ENCODE measurements around the gene CORIN. TPM values are rescaled to one million over a fixed set of nuclear protein-coding genes. Genes with fewer than 3 reads are reported as not detected.
"Not testable (repeated sequence)": the region's sequence is repeated elsewhere in the genome, so short reads cannot be mapped to it uniquely, and the experiment has no call there.

CORIN gene
- polyA plus RNA-seq, 3 donors, result 0.01 TPM; not detected in 2

- Histone ChIP-seq H3K27me3 (ENCODE audit: control insufficient read depth in 2 of 2, insufficient read depth in 2 of 2, low read length in 2 of 2) (peaks cover 2 to 7% of the 10 kb centered on the region in 2 donors), H3K4me2 (replicated peaks; ENCODE audit: extremely low read depth, low read length, poor library complexity, severe bottlenecking) (no peak overlapping the region), H3K4me3 (replicated peaks in 1 of 3; ENCODE audit: low read depth in 2 of 3, low read length in 3 of 3) (no peak overlapping the region), H4K20me1 (ENCODE audit: insufficient read depth, low read length) (no peaks in the 10 kb centered on the region), H3K4me1 (ENCODE audit: control insufficient read depth in 1 of 2, insufficient read depth in 2 of 2, low read length in 2 of 2) (no peaks in the 10 kb centered on the region), H3K9ac (ENCODE audit: insufficient read depth, low read length, poor library complexity, severe bottlenecking) (no peak overlapping the region), H3K79me2 (ENCODE audit: insufficient read depth, low read length) (no peaks in the 10 kb centered on the region), H3K36me3 (replicated peaks in 1 of 2; ENCODE audit: control insufficient read depth in 1 of 2, insufficient read depth in 2 of 2, low read length in 2 of 2) (no peaks in the 10 kb centered on the region), H3K27ac (ENCODE audit: low read depth in 1 of 2, low read length in 2 of 2) (no peak overlapping the region), H2AFZ (ENCODE audit: insufficient read depth, low read depth, low read length, poor library complexity, severe bottlenecking) (no peak overlapping the region), H3K9me3 (replicated peaks in 1 of 2; ENCODE audit: control insufficient read depth in 1 of 2, insufficient read depth in 1 of 2, low read length in 2 of 2) (no peaks in the 10 kb centered on the region)
- Mint-ChIP-seq H3K9me3 (peaks cover 0 to 2% (median 0%) of the 10 kb centered on the region in 7 donors), H3K4me1 (no peaks in the 10 kb centered on the region), H3K4me3 (no peak overlapping the region), H3K36me3 (no peaks in the 10 kb centered on the region), H3K27me3 (ENCODE audit: low read depth in 3 of 3) (peaks cover 2 to 3% (median 2%) of the 10 kb centered on the region in 3 donors), H3K27ac (no peak overlapping the region)
- DNase-seq, result no peak
- WGBS (ENCODE audit: insufficient coverage), result 83% methylated on average over 1 of the region's 1 CpG
- intact Hi-C loops (cut with micrococcal nuclease), result no loop called here
- no peak for TF ChIP-seq CTCF (IDR thresholded peaks at IDR 0.05)
Measured at GRCh38 chr4:47694322-47694721, 143.5 kb downstream of the CORIN start.

- Mint-ChIP-seq H3K36me3 (no peaks in the 10 kb centered on the region), H3K27ac (no peak overlapping the region), H3K27me3 (ENCODE audit: low read depth in 3 of 3) (peaks cover 0 to 4% (median 2%) of the 10 kb centered on the region in 3 donors), H3K9me3 (peaks cover 0 to 2% (median 0%) of the 10 kb centered on the region in 7 donors), H3K4me1 (no peaks in the 10 kb centered on the region), H3K4me3 (no peak overlapping the region)
- no peak for DNase-seq
- Histone ChIP-seq H2AFZ (ENCODE audit: insufficient read depth, low read depth, low read length, poor library complexity, severe bottlenecking) (no peak overlapping the region), H3K9me3 (replicated peaks in 1 of 2; ENCODE audit: control insufficient read depth in 1 of 2, insufficient read depth in 1 of 2, low read length in 2 of 2) (no peaks in the 10 kb centered on the region), H3K27me3 (ENCODE audit: control insufficient read depth in 2 of 2, insufficient read depth in 2 of 2, low read length in 2 of 2) (peaks cover 2 to 7% of the 10 kb centered on the region in 2 donors), H3K4me2 (replicated peaks; ENCODE audit: extremely low read depth, low read length, poor library complexity, severe bottlenecking) (no peak overlapping the region), H3K79me2 (ENCODE audit: insufficient read depth, low read length) (no peaks in the 10 kb centered on the region), H3K4me1 (ENCODE audit: control insufficient read depth in 1 of 2, insufficient read depth in 2 of 2, low read length in 2 of 2) (no peaks in the 10 kb centered on the region), H3K36me3 (replicated peaks in 1 of 2; ENCODE audit: control insufficient read depth in 1 of 2, insufficient read depth in 2 of 2, low read length in 2 of 2) (no peaks in the 10 kb centered on the region), H3K4me3 (replicated peaks in 1 of 3; ENCODE audit: low read depth in 2 of 3, low read length in 3 of 3) (no peak overlapping the region), H3K27ac (ENCODE audit: low read depth in 1 of 2, low read length in 2 of 2) (no peak overlapping the region), H3K9ac (ENCODE audit: insufficient read depth, low read length, poor library complexity, severe bottlenecking) (no peak overlapping the region), H4K20me1 (ENCODE audit: insufficient read depth, low read length) (no peaks in the 10 kb centered on the region)
- 96% methylated on average over 3 of the region's 7 CpGs for WGBS (ENCODE audit: insufficient coverage)
- no peak for TF ChIP-seq CTCF (IDR thresholded peaks at IDR 0.05)
- intact Hi-C loops (cut with micrococcal nuclease), result no loop called here
Measured at GRCh38 chr4:47692691-47693090, 145.2 kb downstream of the CORIN start.

GRCh38 chr4:47691757-47692383 is 146.0 kb downstream of the CORIN start:
- H2AFZ ChIP-seq (ENCODE audit: insufficient read depth, low read depth, low read length, poor library complexity, severe bottlenecking); H3K4me1 Mint-ChIP-seq; H3K9me3 Mint-ChIP-seq; intact Hi-C loops (cut with micrococcal nuclease); H3K27ac Mint-ChIP-seq; DNase-seq; H3K9ac ChIP-seq (ENCODE audit: insufficient read depth, low read length, poor library complexity, severe bottlenecking); H3K4me1 ChIP-seq (ENCODE audit: control insufficient read depth in 1 of 2, insufficient read depth in 2 of 2, low read length in 2 of 2); H3K4me3 ChIP-seq (replicated peaks in 1 of 3; ENCODE audit: low read depth in 2 of 3, low read length in 3 of 3); H3K36me3 Mint-ChIP-seq; H3K27me3 Mint-ChIP-seq (ENCODE audit: low read depth in 3 of 3); H3K79me2 ChIP-seq (ENCODE audit: insufficient read depth, low read length); H3K4me3 Mint-ChIP-seq; H3K36me3 ChIP-seq (replicated peaks in 1 of 2; ENCODE audit: control insufficient read depth in 1 of 2, insufficient read depth in 2 of 2, low read length in 2 of 2); H4K20me1 ChIP-seq (ENCODE audit: insufficient read depth, low read length); H3K27ac ChIP-seq (ENCODE audit: low read depth in 1 of 2, low read length in 2 of 2); H3K9me3 ChIP-seq (replicated peaks in 1 of 2; ENCODE audit: control insufficient read depth in 1 of 2, insufficient read depth in 1 of 2, low read length in 2 of 2); H3K4me2 ChIP-seq (replicated peaks; ENCODE audit: extremely low read depth, low read length, poor library complexity, severe bottlenecking); H3K27me3 ChIP-seq (ENCODE audit: control insufficient read depth in 2 of 2, insufficient read depth in 2 of 2, low read length in 2 of 2): not testable (repeated sequence)
- WGBS (ENCODE audit: insufficient coverage), result no CpG with 5 or more reads among the region's 1 CpG
